Ovary (tissue), 9 donors: ENCODE data around the gene HIRA. TPM values are rescaled to one million over a fixed set of nuclear protein-coding genes. Genes with fewer than 3 reads are reported as not detected.

Source experiments
- DNase-seq, 5 donors: peaks; one replicate each; pipeline ENCODE4 v3.0.0-alpha.2; 2019 to 2020
- H3K27ac ChIP-seq, 2 donors: fragments of 200-600 bp; one replicate each; pipeline versions ENCODE4 v1.5.1 to v1.8.0; 2019 to 2022
- H3K27me3 ChIP-seq: fragments of 200-600 bp; one replicate; pipeline ENCODE4 v1.8.0; 2022
- H3K36me3 ChIP-seq: fragments of 200-600 bp; sonication (generic); one replicate; pipeline ENCODE4 v1.5.1; 2019
- H3K4me1 ChIP-seq: one replicate; pipeline ENCODE4 v1.8.1; 2013; ENCODE audit warnings: mild to moderate bottlenecking, moderate library complexity; ENCODE audit not compliant: insufficient read depth
- H3K4me3 ChIP-seq: fragments of 200-600 bp; sonication (generic); one replicate; pipeline ENCODE4 v1.5.1; 2017
- H3K9me3 ChIP-seq, 2 donors: fragments of 200-600 bp in 1 of 2; sonication (generic) in 1 of 2; one replicate each; pipeline versions ENCODE4 v1.5.1 to v1.8.1; 2013 to 2019; ENCODE audit warnings: mild to moderate bottlenecking in 1 of 2, moderate library complexity in 1 of 2
- EP300 ChIP-seq: sonication (generic); formaldehyde crosslinking; IDR thresholded peaks from one replicate; pipeline ENCODE4 v1.6.1; 2017; ENCODE audit warnings: antibody characterized with exemption
- POLR2A ChIP-seq: fragments of 450-650 bp; IDR thresholded peaks from one replicate; pipeline ENCODE4 v1.6.1; 2017; ENCODE audit warnings: antibody characterized with exemption, mild to moderate bottlenecking, moderate library complexity
- WGBS, 3 donors: extraction: QIAGEN DNeasy Blood & Tissue Kit in 1 of 3; methylation state at CpG; one replicate each; pipeline versions ENCODE4 v1.1.5 to v1.1.7; 2013 to 2017; 5-methylcytosine and 5-hydroxymethylcytosine counted together
- intact Hi-C, 4 donors: fragments of 100-400 bp; cut with DNase I; formaldehyde crosslinking; loops; one replicate each; pipeline versions ENCODE4 v1.11.0 to v1.15.1; 2022 to 2023
- polyA plus RNA-seq, 2 donors: library from polyadenylated mRNA; stranded (reverse); fragments of 200-250 nt in 1 of 2; fragments of 350-450 nt in 1 of 2; fragmentation: Illumina TruSeq in 1 of 2; extraction: RNeasy Lipid Tissue Mini Kit (QIAGEN cat#74804) in 1 of 2; gene quantifications; one replicate each; pipeline ENCODE4 v1.2.3, GENCODE V29; 2013 to 2014
- total RNA-seq, 7 donors: library from RNA; depleted of rRNA in 2 of 7; stranded (reverse); fragments of >200 nt in 2 of 7; fragmentation: NEBNext Ultra II Directional in 3 of 7; extraction: Animal tissue kit (Norgen Biotek cat#: 25700) in 3 of 7; gene quantifications; one replicate each; pipeline versions ENCODE4 v1.1.0 to v1.2.4, GENCODE V29; 2016 to 2023
- TF ChIP-seq, protein P1 (sequence below), 3 donors: fragments of 450-650 bp in 2 of 3; fragments of 200-600 bp in 1 of 3; IDR thresholded peaks; one replicate each; pipeline versions ENCODE4 v1.5.1 to v1.8.0; 2016 to 2022; ENCODE audit warnings: antibody characterized with exemption in 3 of 3, mild to moderate bottlenecking in 1 of 3
- donor health status: DM: no; HTN: no; CAD: no; lungs with moderate emphysema.
- donor health status: DM: no; HTN: no; CAD: no.
- donor health status: Bipolar disorder and iron deficiency.
- donor health status: DM: yes; HTN: yes; CAD: no.
- donor health status: DM: no; HTN: no; CAD: no.
- donor health status: DM: yes; HTN: yes; CAD: no.

The HIRA gene
- total and polyA plus RNA-seq, 9 donors = 7.2 to 31.6 (median 19.8) TPM

DNA sequence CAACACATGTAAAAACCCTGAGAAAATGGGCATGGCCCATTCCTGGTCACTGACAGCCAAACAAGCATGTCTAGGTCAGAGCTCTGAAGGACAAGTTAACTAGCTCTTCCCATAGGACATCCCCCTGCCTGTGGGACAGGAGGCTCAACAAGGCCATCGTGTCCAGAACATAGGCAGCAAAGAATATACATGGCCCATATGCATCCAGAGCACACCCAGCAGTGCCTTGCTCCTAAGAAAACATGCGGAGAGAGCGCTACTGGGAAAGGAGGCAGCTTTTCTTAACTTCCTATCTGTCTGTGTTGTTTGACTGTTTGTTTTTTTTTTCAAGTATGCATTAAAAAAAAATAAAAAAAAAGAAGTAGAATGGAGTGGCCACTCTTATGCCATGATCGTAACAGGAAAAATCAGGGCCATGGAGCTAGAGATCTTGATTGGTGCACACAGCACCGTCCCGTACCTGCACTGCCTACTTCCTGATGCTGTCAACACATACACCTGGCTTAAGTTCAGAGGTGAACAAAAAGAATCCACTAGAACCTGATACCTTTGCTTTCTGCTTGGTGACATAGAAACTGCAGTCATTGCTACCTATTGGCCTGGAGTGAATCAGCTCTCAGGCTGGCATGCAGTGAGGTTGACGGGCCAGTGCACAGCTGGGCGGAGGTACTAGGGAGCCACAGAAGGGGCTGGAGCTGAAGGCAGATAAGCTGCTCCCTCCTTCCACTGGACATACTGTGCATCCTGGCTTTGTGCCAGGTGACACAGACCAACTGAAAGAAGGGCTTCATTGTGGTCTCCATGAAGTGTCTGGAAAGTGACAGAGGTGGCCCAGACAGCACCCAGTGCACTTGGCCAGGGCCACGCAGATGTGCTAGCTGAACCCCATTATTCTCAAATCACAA lies 35.6 kb upstream of the HIRA start:
- no peak overlapping the region for H3K4me3 ChIP-seq
- 92 to 93% (median 92%) methylated on average over 9 of the region's 9 CpGs for WGBS, 3 donors
- DNase-seq = no peak
- H3K4me1 ChIP-seq = no peaks in the 10 kb centered on the region
- H3K36me3 ChIP-seq = no peaks in the 10 kb centered on the region
- intact Hi-C loops = no loop called here
- H3K27ac ChIP-seq = no peak overlapping the region
- no peaks in the 10 kb centered on the region for H3K27me3 ChIP-seq
- TF ChIP-seq POLR2A (no peak), EP300 (no peak)
- TF ChIP-seq, protein P1, sequence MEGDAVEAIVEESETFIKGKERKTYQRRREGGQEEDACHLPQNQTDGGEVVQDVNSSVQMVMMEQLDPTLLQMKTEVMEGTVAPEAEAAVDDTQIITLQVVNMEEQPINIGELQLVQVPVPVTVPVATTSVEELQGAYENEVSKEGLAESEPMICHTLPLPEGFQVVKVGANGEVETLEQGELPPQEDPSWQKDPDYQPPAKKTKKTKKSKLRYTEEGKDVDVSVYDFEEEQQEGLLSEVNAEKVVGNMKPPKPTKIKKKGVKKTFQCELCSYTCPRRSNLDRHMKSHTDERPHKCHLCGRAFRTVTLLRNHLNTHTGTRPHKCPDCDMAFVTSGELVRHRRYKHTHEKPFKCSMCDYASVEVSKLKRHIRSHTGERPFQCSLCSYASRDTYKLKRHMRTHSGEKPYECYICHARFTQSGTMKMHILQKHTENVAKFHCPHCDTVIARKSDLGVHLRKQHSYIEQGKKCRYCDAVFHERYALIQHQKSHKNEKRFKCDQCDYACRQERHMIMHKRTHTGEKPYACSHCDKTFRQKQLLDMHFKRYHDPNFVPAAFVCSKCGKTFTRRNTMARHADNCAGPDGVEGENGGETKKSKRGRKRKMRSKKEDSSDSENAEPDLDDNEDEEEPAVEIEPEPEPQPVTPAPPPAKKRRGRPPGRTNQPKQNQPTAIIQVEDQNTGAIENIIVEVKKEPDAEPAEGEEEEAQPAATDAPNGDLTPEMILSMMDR (IDR thresholded peaks at IDR 0.05) = no peak
- no peaks in the 10 kb centered on the region for H3K9me3 ChIP-seq

DNA sequence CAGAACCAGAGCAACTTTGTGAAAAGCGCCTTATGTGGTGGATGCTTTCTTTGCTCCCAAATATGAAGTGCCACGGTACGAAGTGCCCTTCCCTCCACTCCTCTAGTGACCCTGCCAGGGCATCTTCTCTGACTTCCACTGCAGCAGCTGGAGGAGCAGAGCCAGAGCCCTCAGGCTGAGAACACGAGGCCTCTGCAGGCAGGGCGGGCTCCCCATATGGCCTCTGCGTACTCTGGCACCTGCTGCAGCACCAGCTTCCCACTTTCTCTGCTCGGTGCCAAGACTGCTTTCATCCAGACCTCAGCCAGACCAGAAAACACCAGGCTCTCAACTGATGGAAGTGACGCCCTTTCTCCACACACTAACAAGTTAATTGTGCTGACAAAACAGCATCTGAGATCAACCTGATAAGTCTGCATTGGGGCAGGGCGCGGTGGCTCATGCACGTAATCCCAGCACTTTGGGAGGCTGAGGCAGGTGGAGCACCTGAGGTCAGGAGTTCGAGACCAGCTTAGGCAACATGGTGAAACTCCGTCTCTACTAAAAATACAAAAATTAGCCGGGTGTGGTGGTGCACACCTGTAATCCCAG lies 34.7 kb upstream of the HIRA start:
- Histone ChIP-seq H3K36me3 (no peaks in the 10 kb centered on the region), H3K4me3 (no peak overlapping the region)
- WGBS, 3 donors = 86 to 90% (median 86%) methylated on average over 14 of the region's 14 CpGs

DNA sequence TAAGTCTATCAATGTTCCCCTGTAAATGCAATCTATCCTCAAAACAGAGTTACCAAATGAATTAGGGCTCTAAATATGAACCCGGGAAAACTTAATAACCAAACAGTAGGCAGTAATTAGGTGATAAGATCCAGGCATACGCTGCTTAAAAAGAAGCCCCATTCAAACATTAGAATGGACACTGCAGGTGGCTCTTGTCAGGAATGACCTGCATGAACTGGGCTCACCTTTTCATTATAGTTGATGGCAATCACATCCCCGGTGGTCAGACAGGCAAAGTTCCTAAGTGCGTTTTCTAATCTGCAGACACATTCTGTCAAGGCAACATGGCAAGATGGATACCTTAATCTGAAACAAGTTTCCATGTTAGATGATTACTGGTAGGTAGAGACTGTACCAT lies 33.4 kb upstream of the HIRA start:
- Histone ChIP-seq H3K4me3 (no peak overlapping the region), H3K9me3 (no peaks in the 10 kb centered on the region), H3K36me3 (no peaks in the 10 kb centered on the region), H3K27me3 (no peaks in the 10 kb centered on the region), H3K27ac (no peak overlapping the region), H3K4me1 (no peaks in the 10 kb centered on the region)
- TF ChIP-seq, protein P1 (IDR thresholded peaks at IDR 0.05) = no peak
- TF ChIP-seq POLR2A = no peak
- no peak for TF ChIP-seq EP300
- DNase-seq = no peak
- intact Hi-C loops = no loop called here
- 77 to 80% (median 79%) methylated on average over 4 of the region's 4 CpGs for WGBS, 3 donors

More for the DNA sequence above, 34.7 kb upstream of the HIRA start:
- intact Hi-C loops = no loop called here
- H3K4me1 ChIP-seq = no peaks in the 10 kb centered on the region
- no peaks in the 10 kb centered on the region for H3K9me3 ChIP-seq
- TF ChIP-seq, protein P1 (IDR thresholded peaks at IDR 0.05) = no peak
- TF ChIP-seq EP300 (no peak), POLR2A (no peak)
- no peak overlapping the region for H3K27ac ChIP-seq
- no peak for DNase-seq
- no peaks in the 10 kb centered on the region for H3K27me3 ChIP-seq

DNA sequence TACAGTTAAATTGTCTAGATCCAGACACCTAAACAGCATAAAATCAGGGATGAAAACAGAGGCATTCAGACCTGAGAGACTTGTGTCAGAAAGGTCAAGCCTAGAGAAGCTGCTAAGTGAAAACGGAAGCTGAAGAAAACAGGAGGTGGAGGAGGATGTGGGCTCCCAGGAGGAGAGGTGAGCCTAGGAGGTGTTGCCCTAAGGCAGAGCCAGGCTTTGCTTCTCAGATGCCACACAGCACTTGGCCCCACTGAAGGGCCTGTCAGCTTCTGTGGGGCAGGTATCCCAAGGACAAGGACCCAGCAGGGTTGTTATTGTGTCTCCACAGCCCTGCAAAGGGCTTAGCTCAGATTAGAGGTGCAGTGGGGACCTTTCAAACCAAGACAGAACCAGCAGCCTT lies 33.0 kb upstream of the HIRA start:
- Histone ChIP-seq H3K27me3 (no peaks in the 10 kb centered on the region), H3K9me3 (no peaks in the 10 kb centered on the region), H3K36me3 (no peaks in the 10 kb centered on the region), H3K4me1 (no peaks in the 10 kb centered on the region), H3K27ac (no peak overlapping the region), H3K4me3 (no peak overlapping the region)
- TF ChIP-seq POLR2A = no peak
- TF ChIP-seq EP300 = no peak
- TF ChIP-seq, protein P1 (IDR thresholded peaks at IDR 0.05) = no peak
- no peak for DNase-seq
- WGBS, 3 donors = 57 to 63% (median 59%) methylated on average over 1 of the region's 1 CpG
- intact Hi-C loops = no loop called here
